ENCODE results near the gene ASIC5.
"Not testable (repeated sequence)": the region's sequence is repeated elsewhere in the genome, so short reads cannot be mapped to it uniquely, and the experiment has no call there.

Gene ASIC5

DNA sequence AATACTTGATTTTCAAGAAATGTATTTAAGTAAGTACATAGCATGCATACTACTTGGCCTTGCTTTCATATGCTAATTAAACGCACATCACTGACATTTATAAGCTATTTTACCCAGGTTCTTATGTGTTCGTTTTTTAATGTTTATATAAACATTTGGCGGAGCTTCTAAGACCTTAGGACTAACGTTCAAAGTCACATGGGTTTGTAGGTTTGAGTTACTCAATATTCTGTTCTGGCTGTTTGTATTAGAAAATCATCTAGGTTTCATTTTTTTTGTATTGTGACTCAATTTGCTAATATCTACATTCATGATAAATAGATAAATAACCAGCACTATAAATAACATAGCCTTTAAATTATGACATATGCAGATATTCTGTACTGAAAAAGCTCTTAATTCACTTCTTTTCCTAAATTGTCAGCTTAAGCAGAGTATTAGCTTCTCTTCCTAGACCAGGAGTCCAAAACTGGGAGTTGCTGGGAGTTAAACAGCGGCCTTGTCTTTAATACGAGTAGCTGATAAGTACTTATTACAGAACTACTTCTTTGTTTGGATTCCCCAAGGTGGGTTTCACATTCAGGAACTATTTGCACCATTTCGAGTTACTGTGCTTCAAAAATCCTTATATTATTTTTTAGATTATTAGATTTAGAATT is 65.3 kb downstream of the ASIC5 start:
- no peak for DNase-seq (ENCODE audit: low read depth)

- DNase-seq (ENCODE audit: low read depth) = no peak
Observed at GRCh38 chr4:155799794-155800123, 66.3 kb downstream of the ASIC5 start.

GRCh38 chr4:155799116-155799793 is 66.8 kb downstream of the ASIC5 start:
- no peak for DNase-seq (ENCODE audit: low read depth)

DNA sequence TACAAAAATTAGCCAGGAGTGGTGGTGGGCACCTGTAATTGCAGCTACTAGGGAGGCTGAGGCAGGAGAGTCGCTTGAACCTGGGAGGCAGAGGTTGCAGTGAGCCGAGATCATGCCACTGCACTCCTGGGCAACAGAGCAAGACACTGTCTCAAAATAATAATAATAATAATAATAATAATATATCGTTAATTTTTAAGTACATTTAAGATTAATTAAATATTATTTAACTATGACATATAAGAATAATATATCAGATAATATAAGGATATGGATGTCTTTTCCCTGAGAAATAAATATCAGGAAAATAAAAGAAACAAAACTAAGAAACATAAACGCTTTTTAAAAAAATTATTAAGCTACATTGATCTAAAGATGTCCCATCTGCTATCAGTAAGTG is 68.5 kb downstream of the ASIC5 start:
- DNase-seq (ENCODE audit: low read depth) = not testable (repeated sequence)

GRCh38 chr4:155795991-155796390 is 70.1 kb downstream of the ASIC5 start:
- DNase-seq (ENCODE audit: low read depth) = no peak

DNA sequence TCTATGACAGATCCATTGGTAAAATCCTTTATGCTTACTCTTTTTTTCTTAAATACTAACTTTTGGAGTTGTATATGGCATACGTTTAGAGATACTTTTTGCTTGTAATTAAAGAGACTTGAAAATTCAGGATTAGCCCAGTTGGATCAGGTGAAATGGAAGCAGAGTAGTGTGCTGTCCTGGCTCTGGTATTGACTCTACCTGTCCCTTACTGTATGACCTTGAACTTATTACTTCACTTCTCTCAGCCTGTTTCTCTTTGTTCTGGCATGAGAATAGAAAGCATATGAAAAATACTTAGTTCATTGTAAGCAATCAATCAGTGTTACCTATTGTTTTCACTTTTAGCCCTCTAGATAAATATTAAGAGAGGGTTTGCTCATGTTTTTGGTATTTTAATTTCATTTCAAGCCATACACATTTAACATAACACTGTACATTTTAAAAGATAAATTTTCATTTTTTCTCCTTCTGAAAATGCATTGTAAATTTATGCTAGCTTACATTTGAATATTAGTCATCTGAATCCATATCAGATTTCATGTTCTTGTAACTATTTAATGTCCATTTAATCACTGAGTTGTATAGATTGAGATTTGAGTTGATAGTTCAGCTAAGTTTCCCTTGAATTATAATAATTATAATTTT is 71.4 kb downstream of the ASIC5 start:
- DNase-seq (ENCODE audit: low read depth) = no peak

GRCh38 chr4:155789982-155790381 is 76.1 kb downstream of the ASIC5 start:
- DNase-seq (ENCODE audit: low read depth) = no peak

DNA sequence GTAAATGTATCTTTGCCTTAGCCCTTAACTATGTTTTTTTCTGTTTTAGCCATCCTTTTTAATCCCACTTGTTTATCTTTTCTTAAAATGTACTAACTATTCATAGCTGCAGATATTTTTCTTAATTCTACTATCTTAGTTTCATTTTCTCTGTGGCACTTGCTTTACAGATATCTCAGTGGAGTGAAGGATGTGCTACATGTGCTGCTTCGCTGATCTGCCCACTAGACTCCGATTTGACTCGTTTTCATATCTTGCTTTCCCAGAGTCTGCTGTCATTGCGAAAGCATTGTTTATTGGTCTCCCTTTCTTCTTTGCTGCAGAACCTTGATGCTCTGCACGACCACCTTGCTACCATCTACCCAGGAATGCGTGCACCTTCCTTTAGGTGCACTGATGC is 76.7 kb downstream of the ASIC5 start:
- no peak for DNase-seq (ENCODE audit: low read depth)

DNA sequence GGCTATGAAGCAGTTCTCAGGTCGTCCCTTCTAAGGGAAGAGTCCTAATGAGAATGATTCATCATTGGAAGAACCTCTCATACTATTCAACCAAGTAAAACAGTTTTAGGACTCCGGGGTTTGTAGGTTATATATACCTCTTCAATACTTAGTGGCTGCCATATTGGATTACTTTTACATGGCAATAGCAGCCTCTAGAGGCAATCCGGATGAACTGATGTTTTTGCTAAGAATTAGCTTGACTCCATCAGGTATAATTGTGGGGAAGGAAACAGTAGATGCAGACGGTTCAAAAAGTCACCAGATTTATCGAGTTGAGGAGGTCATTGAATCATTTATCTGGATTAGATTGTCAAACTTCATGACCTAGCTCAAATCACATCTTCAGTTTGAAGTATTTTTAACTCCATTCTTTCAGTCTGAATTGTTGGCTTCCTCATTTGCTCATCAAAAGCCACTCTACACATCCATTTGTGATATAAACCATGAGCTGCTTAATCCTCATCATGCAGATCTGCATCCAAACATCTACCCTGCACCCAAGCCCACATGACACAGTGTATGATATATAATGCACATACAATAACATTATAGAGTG is 78.9 kb downstream of the ASIC5 start:
- DNase-seq (ENCODE audit: low read depth) = no peak

- no peak for DNase-seq (ENCODE audit: low read depth)
Observed at GRCh38 chr4:155785828-155786227, 80.2 kb downstream of the ASIC5 start.

DNA sequence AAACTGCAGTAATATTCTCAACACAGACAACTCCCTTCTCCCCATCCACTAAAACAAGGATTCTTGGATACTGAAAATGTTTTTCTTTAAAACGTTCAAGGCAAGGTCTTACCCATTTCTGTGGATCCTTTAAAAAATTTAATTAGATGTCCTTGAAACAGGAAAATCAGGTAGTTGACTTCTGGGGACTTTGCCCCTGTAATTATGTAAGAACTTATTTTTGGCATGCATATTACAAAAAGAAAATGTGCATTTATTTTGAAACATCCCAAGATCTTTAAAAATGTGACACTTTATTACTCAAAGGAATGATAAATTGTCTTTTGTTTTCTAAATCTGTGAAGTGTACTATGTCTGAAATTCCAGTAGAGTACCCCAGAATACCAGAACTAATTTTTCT is 81.4 kb downstream of the ASIC5 start:
- DNase-seq (ENCODE audit: low read depth) = no peak

DNA sequence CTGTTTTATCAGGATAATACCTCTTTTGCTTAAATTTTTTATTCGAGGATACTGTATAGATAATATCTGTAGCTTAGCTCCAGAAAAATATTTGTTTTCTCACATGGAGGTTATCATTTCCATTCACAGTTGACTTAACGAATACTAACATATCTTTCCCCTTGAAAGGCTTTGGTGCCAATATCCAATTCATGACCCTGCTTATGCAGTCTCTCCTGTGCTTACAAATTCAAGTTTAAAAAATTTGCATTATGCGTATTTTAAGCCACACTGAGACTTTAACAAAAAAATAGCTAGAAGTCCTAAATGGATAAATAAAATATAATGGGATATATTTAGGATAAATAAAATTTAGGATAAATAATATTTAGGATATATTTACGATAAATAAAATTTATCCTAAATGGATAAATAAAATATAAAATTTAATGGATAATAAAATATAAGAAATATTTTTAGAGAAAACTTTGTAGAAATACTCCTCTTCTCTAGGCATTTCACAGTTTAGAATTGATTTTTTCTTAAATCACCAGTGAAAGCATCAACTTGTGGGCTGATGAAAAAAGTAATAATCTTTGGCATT is 84.7 kb downstream of the ASIC5 start:
- DNase-seq (ENCODE audit: low read depth) = no peak

GRCh38 chr4:155780775-155781174 is 85.3 kb downstream of the ASIC5 start:
- DNase-seq (ENCODE audit: low read depth) = no peak

All from activated T-cell treated with anti-CD3 and anti-CD28 coated beads for 1 hour (primary cell).